Endothelial cell of umbilical vein (primary cell): Measurements from ENCODE around the gene FBLN2. TPM values are rescaled to one million over a fixed set of nuclear protein-coding genes. Genes with fewer than 3 reads are reported as not detected.

Experiments
- BruUV-seq: library from RNA; stranded (reverse); fragments of 400-500 nt; replicated peaks from 2 replicates; lab custom pipeline; 2021; lab: Mats Ljungman, UMichigan
- CTCF ChIA-PET: fragments of 300-600, 350-600 bp; sonication (Branson Sonifier 250); formaldehyde crosslinking; loops from one replicate; lab custom pipeline; 2021; ENCODE audit warnings: antibody characterized with exemption, inconsistent platforms; lab: Charles Lee
- POLR2A ChIA-PET: fragments of 300-600, 350-600 bp; sonication (Branson Sonifier 250); formaldehyde crosslinking; loops from one replicate; lab custom pipeline; 2021; ENCODE audit warnings: antibody characterized with exemption, inconsistent platforms; lab: Charles Lee
- DNase-seq: peaks from one replicate; pipeline ENCODE4 v3.0.0-alpha.2; 2011; ENCODE audit warnings: low read depth, low spot score
- FAIRE-seq: peaks from 2 replicates; lab custom pipeline; 2011; peaks lifted over from hg19 to GRCh38; lab: Jason Lieb, UNC
- H2AFZ ChIP-seq: 2 replicates; pipeline ENCODE4 v1.6.0; 2012; ENCODE audit warnings: low read depth, low read length, control low read depth, inconsistent platforms
- H3K27ac ChIP-seq: 2 replicates; pipeline ENCODE4 v1.5.1; 2011; ENCODE audit warnings: low read depth, mild to moderate bottlenecking, control low read depth, low read length, moderate library complexity; ENCODE audit not compliant: insufficient read depth
- H3K27me3 ChIP-seq, 2 experiments: 2 replicates each; pipeline versions ENCODE4 v1.6.0 to v1.6.1; 2011; ENCODE audit warnings: low read length in 2 of 2, mixed read lengths in 1 of 2; ENCODE audit not compliant: control insufficient read depth in 2 of 2, insufficient read depth in 2 of 2
- H3K36me3 ChIP-seq, 2 experiments: 2 replicates in 1 of 2; 3 replicates in 1 of 2; pipeline ENCODE4 v1.5.1; 2011; ENCODE audit warnings: low read length in 2 of 2, mild to moderate bottlenecking in 1 of 2, moderate library complexity in 1 of 2; ENCODE audit not compliant: control insufficient read depth in 2 of 2, insufficient read depth in 2 of 2; ENCODE audit errors: extremely low read depth in 1 of 2
- H3K4me1 ChIP-seq: 3 replicates; pipeline ENCODE4 v1.5.1; 2011; ENCODE audit warnings: mild to moderate bottlenecking, low read length; ENCODE audit not compliant: control insufficient read depth, insufficient read depth; ENCODE audit errors: extremely low read depth
- H3K4me2 ChIP-seq: 2 replicates; pipeline ENCODE4 v1.6.1; 2011; ENCODE audit warnings: low read length, control low read depth, mixed read lengths; ENCODE audit not compliant: insufficient read depth
- H3K4me3 ChIP-seq, 3 experiments: fragments of 200-600 bp in 1 of 3; sonication (generic), shearing (Covaris generic) in 1 of 3; replicated peaks in 1 of 3; 2 replicates each; pipeline ENCODE4 v1.5.1; 2011 to 2016; ENCODE audit warnings: control low read depth in 3 of 3, low read length in 3 of 3, mild to moderate bottlenecking in 2 of 3, inconsistent platforms in 1 of 3, low read depth in 1 of 3, moderate library complexity in 1 of 3; ENCODE audit not compliant: insufficient read depth in 1 of 3
- H3K79me2 ChIP-seq: 2 replicates; pipeline ENCODE4 v1.6.0; 2012; ENCODE audit warnings: low read length, inconsistent platforms; ENCODE audit not compliant: control insufficient read depth, insufficient read depth
- H3K9ac ChIP-seq: replicated peaks from 2 replicates; pipeline ENCODE3; 2011; ENCODE audit warnings: low read length, control low read depth; ENCODE audit not compliant: insufficient read depth; ENCODE audit errors: extremely low read depth
- H3K9me1 ChIP-seq: replicated peaks from 3 replicates; pipeline ENCODE4 v1.6.0; 2011; ENCODE audit warnings: mild to moderate bottlenecking, low read length; ENCODE audit not compliant: control insufficient read depth, insufficient read depth; ENCODE audit errors: extremely low read depth
- H3K9me3 ChIP-seq: replicated peaks from 2 replicates; pipeline ENCODE4 v1.5.1; 2012; ENCODE audit warnings: low read length, inconsistent platforms; ENCODE audit not compliant: control insufficient read depth, insufficient read depth
- H4K20me1 ChIP-seq: replicated peaks from 2 replicates; pipeline ENCODE3; 2011; ENCODE audit warnings: mild to moderate bottlenecking, low read length; ENCODE audit not compliant: control insufficient read depth, insufficient read depth; ENCODE audit errors: extremely low read depth
- EZH2 ChIP-seq: IDR thresholded peaks from 2 replicates; pipeline ENCODE4 v1.6.1; 2012; ENCODE audit warnings: borderline replicate concordance, low read depth, mild to moderate bottlenecking, moderate library complexity, low read length, inconsistent platforms; ENCODE audit not compliant: severe bottlenecking
- FOS ChIP-seq: IDR thresholded peaks from 2 replicates; pipeline ENCODE4 v1.6.1; 2011; ENCODE audit warnings: mild to moderate bottlenecking, low read length, moderate library complexity, borderline replicate concordance; ENCODE audit not compliant: insufficient read depth
- GATA2 ChIP-seq: IDR thresholded peaks from 2 replicates; pipeline ENCODE4 v1.7.0; 2011; ENCODE audit warnings: low read depth, mild to moderate bottlenecking, moderate library complexity, mixed read lengths, low read length; ENCODE audit not compliant: insufficient read length, insufficient read depth
- JUN ChIP-seq: IDR thresholded peaks from 2 replicates; pipeline ENCODE4 v1.6.1; 2011; ENCODE audit warnings: borderline replicate concordance, low read depth; ENCODE audit not compliant: insufficient read length, insufficient read depth
- MYC ChIP-seq: IDR thresholded peaks from one replicate; pipeline ENCODE4 v1.6.1; 2011; ENCODE audit warnings: mild to moderate bottlenecking, low read depth, low read length
- POLR2A ChIP-seq: IDR thresholded peaks from 2 replicates; pipeline ENCODE4 v1.6.1; 2012; ENCODE audit warnings: low read depth, mild to moderate bottlenecking, control low read depth, low read length
- POLR2AphosphoS5 ChIP-seq: IDR thresholded peaks from 2 replicates; pipeline ENCODE4 v1.6.1; 2012; ENCODE audit warnings: low read depth, mild to moderate bottlenecking, control low read depth, low read length, moderate library complexity; ENCODE audit not compliant: insufficient read depth
- dilution Hi-C: fragments of 300-500 bp; cut with MboI; formaldehyde crosslinking; loops from one replicate; pipeline ENCODE4 v1.15.0; 2019; ENCODE audit warnings: low sequenced_read_pairs; ENCODE audit not compliant: extremely low pct_ligation_motif_present
- intact Hi-C: fragments of 100-400 bp; cut with micrococcal nuclease; formaldehyde crosslinking; loops from one replicate; pipeline ENCODE4 v1.10.0; 2022
- polyA plus RNA-seq, 4 experiments: library from polyadenylated mRNA; depleted of rRNA in 3 of 4; stranded (reverse) in 3 of 4; unstranded in 1 of 4; fragments of >200 nt; gene quantifications; 2 replicates each; pipeline versions ENCODE4 v1.2.1 to v1.2.3, GENCODE V29; 2011 to 2012; ENCODE audit warnings: missing spikeins in 1 of 4
- total RNA-seq: library from RNA; stranded (reverse); gene quantifications from 2 replicates; pipeline ENCODE4 v1.2.3, GENCODE V29; 2021
- TF ChIP-seq, protein P1 (sequence below), 2 donors: IDR thresholded peaks; 1 replicate in 1 of 2; 2 replicates in 1 of 2; pipeline ENCODE4 v1.5.1; 2011; ENCODE audit warnings: low read length in 2 of 2, mild to moderate bottlenecking in 2 of 2, moderate library complexity in 2 of 2, control low read depth in 1 of 2, inconsistent platforms in 1 of 2, low read depth in 1 of 2; ENCODE audit not compliant: insufficient read depth in 1 of 2; ENCODE audit errors: extremely low read depth in 1 of 2
- TF ChIP-seq, protein P2 (sequence below): IDR thresholded peaks from 2 replicates; pipeline ENCODE4 v1.6.1; 2011; ENCODE audit not compliant: insufficient read depth, insufficient read length

The FBLN2 gene
- total and polyA plus RNA-seq, 2 donors (not counting 3 experiments of a cell fraction or from before 2014, with no cell fraction given) = 1.4 to 1.9 TPM

DNA sequence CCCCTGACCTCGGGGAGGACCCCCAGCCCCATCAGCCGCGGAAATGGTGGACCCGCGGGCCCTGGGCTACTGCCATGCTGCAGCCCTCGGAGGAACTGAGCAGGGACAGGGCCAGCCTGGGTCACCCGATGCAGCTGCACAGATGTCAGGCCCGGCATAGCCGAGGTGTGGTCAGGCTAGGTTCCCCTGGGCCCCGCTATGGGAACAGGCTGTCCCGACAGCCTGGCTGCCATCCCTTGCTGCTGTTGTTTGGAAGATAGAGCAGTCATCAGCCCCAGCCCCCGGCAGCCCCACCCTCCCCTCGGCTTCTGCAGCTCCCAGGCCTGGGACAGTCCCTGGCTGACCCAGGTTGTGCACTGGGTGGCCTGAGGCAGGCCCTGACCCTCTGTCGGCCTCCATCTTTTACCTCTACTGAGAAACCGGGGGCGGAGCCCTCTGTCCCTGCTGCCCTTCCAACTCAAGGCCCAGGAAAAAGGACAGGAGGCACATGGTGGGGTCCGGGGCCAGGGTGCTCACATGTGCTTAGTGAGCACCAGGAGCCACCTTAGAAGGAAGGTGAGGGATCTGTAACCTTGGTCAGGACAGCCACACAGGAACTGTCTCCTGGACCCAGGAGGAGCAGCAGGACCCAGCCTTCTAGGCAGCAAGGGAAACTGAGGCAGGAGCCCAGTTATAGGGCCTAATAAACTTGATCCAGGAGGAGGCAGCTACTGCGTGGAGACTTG lies 31.5 kb upstream of the FBLN2 start:
- Histone ChIP-seq H3K27ac (no peak overlapping the region), H3K9me3 (no peaks in the 10 kb centered on the region), H3K4me1 (no peaks in the 10 kb centered on the region), H3K9me1 (no peaks in the 10 kb centered on the region), H3K27me3 (no peaks in the 10 kb centered on the region), H3K4me2 (no peak overlapping the region), H3K36me3 (no peaks in the 10 kb centered on the region), H3K79me2 (no peaks in the 10 kb centered on the region), H4K20me1 (no peaks in the 10 kb centered on the region), H3K9ac (no peak overlapping the region), H3K4me3 (no peak overlapping the region), H2AFZ (no peak overlapping the region)
- ChIA-PET CTCF (interaction anchor here (1.1 kb wide), 1 partner anchor 19 kb away, joined by 3 read pairs; no protein-coding TSS in a partner anchor), POLR2A (no interaction called here)
- no TSS peak for BruUV-seq
- intact Hi-C loops (no loop called here), dilution Hi-C loops (no loop called here)
- no peak for FAIRE-seq
- DNase-seq = no peak
- TF ChIP-seq POLR2A (no peak), EZH2 (no peak), FOS (no peak), POLR2AphosphoS5 (no peak), GATA2 (no peak), MYC (no peak), JUN (no peak)
- TF ChIP-seq, protein P1, sequence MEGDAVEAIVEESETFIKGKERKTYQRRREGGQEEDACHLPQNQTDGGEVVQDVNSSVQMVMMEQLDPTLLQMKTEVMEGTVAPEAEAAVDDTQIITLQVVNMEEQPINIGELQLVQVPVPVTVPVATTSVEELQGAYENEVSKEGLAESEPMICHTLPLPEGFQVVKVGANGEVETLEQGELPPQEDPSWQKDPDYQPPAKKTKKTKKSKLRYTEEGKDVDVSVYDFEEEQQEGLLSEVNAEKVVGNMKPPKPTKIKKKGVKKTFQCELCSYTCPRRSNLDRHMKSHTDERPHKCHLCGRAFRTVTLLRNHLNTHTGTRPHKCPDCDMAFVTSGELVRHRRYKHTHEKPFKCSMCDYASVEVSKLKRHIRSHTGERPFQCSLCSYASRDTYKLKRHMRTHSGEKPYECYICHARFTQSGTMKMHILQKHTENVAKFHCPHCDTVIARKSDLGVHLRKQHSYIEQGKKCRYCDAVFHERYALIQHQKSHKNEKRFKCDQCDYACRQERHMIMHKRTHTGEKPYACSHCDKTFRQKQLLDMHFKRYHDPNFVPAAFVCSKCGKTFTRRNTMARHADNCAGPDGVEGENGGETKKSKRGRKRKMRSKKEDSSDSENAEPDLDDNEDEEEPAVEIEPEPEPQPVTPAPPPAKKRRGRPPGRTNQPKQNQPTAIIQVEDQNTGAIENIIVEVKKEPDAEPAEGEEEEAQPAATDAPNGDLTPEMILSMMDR (IDR thresholded peaks at IDR 0.05; ENCODE audit: extremely low read depth in 1 of 2, insufficient read depth in 1 of 2, low read depth in 1 of 2, low read length in 2 of 2) = no peak
- TF ChIP-seq, protein P2, sequence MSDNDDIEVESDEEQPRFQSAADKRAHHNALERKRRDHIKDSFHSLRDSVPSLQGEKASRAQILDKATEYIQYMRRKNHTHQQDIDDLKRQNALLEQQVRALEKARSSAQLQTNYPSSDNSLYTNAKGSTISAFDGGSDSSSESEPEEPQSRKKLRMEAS = no peak
